Measurements from ENCODE around the gene TAF6. TPM values are rescaled to one million over a fixed set of nuclear protein-coding genes. Genes with fewer than 3 reads are reported as not detected.
A peak's percentile ranks its signal among the peaks of the same experiment; 100 is the strongest.

The TAF6 gene
- total RNA-seq, 1 donor from 2014 or later, result 16.3 TPM

DNA sequence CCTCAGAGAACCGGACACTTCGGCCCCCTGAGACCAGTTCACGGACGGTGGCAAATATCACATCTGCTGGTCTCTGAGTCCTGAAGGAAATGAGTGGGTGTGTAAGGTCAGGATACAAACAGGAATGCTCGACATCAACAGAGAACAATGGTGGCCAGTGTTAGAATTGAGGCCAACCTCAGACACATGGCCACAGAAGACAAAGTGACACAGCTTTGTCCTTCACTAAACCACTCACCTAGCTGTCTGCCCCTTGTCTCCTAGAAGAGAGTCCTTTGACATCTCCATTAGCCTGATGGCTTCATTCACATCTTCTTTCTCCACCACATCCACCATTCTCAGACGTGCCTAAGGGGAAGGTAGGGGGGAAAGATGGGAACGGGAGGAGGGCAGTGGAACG, 26.1 kb downstream of the TAF6 start:
- DNase-seq, result no peak

DNA sequence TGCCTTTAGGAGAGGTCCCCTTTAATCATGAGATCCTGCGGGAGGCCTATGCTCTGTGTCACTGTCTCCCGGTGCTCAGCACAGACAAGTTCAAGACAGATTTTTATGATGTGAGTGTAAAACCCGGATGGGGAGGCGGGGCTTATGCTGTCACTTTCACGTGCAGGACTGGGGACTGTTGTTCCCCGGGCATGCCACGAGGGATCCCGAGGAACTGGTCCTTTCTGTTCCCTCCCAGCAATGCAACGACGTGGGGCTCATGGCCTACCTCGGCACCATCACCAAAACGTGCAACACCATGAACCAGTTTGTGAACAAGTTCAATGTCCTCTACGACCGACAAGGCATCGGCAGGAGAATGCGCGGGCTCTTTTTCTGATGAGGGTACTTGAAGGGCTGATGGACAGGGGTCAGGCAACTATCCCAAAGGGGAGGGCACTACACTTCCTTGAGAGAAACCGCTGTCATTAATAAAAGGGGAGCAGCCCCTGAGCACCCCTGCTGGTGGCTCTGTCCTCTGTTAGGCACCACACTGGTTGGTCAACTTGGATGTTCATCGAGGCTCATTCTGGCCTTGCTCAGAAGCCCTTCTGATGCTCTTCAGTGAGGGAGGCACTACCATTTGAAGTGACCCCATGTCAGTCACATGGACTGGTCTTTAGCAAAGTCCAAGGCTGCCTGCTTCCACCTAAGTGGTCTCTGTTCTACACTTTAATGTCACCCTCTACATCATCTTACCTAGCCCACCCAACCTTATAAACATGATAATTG, 27.6 kb downstream of the TAF6 start:
- no peak for DNase-seq

DNA sequence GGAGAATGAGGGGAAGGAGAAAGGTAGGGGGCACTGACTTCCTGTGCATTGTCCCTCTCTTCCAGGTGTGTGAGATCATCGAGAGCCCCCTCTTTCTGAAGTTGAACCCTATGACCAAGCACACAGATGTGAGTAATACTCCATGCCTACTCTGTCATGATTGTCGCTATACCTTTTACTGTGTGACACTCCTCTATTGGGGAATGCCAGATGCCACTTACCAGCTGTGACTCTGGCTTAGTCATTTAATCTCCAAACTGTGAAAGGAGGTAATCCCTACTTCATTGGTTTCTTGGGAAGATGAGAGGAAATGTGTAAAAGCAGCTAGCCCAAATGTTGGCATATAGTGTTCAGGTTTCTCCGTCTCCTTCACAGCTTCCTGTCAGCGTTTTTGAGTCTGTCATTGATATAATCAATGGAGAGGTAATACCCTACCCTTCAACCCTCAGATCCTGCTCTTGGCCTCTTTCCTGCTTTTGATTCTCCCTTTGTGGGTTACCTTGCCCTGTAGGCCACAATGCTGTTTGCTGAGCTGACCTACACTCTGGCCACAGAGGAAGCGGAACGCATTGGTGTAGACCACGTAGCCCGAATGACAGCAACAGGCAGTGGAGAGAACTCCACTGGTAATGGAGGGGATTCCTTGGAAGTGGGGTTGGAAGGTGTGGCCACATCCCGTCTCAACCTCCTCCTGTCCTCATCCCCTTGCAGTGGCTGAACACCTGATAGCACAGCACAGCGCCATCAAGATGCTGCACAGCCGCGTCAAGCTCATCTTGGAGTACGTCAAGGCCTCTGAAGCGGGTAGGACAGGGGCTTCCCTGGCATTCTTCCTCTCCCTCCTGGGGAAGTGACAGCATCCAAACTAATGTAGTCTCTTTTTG, 28.4 kb downstream of the TAF6 start:
- DNase-seq, result no peak

DNA sequence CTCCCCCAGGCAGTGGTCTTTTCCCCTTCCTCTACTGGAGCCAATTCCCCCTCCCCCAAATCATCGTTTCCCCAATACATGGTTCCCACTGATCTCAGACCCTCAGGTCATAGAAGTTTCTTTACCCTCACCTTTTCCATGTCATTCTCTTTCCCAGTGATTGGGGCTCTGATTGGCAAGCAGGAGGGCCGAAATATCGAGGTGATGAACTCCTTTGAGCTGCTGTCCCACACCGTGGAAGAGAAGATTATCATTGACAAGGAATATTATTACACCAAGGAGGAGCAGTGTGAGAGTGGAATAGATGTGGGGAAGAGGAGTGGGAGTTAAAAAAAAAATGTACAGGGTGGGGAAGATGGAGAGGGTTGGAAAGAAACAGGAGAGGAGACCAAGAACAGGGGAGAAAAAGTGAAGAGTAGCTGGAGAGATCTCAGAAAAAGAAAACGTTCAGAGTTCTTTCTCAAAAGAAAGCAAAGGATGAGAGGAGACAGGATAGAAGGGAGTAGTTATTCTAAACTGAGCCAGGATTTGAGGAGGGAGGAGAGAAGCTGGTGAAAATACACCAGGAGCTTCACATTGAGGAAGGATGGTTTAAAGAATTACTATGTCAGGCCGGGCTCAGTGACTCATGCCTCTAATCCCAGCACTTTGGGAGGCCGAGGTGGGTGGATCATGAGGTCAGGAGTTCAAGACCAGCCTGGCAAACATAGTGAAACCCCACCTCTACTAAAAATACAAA, 29.5 kb downstream of the TAF6 start:
- no peak for DNase-seq

DNA sequence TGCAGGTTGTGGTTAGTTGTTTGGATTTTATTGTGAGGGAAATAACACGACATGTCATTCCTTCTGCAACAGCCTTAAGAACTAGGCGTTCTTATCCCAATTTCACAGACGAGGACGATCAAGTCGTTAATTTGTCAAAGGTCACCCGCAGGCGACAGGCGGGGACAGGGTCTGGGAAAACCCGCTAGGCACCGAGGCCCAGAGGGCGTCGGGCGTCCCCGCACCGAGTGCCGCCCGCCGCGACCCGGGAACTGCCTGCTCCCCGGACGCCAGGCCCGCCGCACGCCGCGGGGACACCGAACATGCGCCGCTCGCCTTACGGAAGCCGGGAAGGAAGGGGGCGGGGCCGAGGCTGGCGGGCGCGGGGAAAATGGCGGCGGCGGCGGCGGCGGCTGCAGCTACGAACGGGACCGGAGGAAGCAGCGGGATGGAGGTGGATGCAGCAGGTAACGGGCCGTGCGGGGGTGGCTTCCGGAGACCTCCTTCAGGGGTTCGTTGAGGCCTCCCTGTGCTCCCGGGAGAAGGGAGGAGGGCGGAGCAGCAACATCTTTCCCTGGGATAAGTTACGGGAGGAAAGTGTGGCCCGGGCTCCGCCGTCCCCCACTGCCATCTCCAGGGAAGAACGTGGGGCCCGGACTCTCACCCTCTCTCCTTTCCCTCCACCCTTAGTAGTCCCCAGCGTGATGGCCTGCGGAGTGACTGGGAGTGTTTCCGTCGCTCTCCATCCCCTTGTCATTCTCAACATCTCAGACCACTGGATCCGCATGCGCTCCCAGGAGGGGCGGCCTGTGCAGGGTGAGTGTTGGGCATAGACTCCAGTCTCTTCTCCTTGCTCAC, 30.3 kb downstream of the TAF6 start, which contains the start of gene COPS6:
TSS of gene COPS6 (plus strand) at position 349 of the 837 bp plus-strand sequence. CDS start at position 371, 22 bp downstream.
- peak; percentile 24 for DNase-seq

DNA sequence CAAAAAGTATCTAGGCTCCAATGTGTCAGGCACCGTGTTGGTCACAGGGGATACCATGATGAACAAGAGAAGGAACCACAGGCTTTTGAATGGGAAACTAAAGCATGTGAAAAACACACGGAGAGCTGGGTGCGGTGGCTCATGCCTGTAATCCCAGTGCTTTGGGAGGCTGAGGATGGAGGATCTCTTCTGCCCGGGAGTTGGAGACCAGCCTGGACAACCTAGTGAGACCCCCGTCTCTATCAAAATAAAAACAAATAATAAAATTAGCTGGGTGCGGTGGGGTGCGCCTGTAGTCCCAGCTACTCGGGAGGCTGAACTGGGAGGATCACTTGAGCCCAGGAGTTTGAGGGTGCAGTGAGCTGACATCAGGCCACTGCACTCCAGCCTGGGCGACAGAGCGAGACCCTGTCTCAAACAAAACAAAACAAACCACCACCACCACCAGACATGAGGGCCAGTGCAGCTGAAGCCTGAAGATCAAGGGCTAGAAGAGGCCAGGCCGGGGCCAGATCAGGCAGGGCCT, 31.0 kb downstream of the TAF6 start:
- DNase-seq, result no peak

DNA sequence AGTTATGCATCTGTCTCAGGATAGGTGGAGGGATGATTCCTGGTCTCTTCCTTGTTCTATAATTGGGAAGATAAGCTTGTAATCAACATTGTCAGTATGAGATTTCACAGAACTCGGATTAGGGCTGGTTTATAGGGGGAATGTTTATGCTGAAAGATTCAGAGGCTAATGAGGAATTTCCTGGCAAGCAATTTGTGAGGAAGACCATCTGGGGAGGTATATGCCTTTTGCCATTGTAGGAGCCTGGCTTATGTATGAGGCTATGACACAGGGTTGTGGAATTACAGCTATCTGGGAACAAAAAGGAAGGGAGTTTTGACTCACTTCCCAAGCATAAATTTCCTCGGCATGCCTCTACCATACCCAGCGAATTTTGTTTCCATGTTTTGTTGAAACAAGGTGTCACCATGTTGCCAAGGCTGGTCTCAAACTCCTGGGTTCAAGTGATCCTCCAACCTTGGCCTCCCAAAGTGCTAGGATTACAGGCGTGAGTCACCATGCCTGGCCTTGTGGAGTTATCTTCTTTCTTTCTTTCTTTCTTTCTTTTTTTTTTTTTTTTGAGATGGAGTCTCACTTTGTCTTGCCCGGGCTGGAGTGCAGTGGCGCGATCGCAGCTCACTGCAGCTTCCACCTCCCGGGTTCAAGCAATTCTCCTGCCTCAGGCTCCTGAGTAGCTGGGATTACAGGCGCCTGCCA, 32.0 kb downstream of the TAF6 start:
- no peak for DNase-seq

DNA sequence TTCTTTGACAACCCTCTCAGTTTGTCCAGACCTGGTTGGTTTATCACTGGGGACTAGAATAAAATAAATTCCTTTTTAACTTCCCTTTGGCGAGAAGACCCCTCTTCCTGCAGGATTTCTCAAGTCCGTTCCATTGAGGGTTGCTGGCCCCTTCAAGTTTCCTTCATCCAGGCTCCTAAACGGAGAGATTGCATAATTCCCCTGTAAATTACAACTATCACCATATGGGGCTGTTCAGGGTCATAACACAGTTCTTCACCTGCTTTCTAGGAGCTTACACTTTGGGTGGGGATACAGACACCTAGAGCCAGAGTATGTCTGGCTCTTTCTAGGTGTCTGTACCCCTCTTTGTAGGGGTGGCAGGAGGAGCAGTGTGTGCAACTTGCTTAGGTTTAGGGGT, 33.6 kb downstream of the TAF6 start:
- no peak for DNase-seq

DNA sequence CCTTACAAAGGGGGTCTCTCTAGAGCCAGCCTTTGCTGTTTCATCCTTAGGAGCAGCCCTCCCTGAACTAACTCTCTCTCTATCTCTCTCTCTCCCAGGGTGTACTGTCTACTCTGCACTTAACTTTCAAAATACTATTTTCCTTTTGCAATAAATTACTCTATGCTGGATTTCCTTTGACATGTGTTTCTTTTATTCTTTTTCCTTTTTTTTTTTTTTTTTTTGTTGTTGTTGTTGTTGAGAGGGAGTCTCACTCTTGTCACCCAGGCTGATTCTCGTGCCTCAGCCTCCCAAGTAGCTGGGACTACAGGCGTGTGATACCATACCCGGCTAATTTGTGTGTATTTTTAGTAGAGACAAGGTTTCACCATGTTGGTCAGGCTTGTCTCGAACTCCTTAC, 36.2 kb downstream of the TAF6 start:
- DNase-seq, result no peak

DNA sequence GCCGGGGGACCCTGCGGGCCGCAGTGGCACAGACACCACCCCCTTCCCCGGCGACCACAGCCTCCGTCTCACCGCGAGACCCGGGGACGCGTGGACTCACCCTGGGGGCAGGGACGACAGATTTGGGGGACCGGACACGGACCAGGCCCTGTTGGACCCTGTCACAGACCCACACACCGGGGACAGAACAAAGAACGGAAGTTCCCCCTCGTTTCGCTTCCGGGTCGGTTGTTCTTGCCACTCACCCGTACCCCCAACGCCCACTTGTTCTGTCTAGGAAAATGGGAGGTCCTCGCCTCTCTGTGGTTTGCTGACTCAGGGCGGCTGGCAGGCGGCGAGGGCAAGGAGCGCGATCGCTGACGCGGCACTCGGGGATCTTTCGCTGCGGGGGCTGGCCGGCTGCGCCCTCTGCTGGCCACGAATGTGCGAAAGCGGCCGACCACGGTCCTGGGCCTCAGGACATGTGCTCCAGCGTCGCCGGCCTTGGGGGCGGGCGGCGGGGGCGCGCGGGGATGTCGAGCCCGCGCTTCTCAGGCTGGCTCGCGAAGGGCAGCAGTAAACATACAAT, 37.5 kb downstream of the TAF6 start, which contains the start of gene ZNF3:
TSS of gene ZNF3 (minus strand) at position 189 of the 568 bp plus-strand sequence. CDS start 4,366 bp downstream, outside the sequence.
- DNase-seq, result peak; percentile 99

DNA sequence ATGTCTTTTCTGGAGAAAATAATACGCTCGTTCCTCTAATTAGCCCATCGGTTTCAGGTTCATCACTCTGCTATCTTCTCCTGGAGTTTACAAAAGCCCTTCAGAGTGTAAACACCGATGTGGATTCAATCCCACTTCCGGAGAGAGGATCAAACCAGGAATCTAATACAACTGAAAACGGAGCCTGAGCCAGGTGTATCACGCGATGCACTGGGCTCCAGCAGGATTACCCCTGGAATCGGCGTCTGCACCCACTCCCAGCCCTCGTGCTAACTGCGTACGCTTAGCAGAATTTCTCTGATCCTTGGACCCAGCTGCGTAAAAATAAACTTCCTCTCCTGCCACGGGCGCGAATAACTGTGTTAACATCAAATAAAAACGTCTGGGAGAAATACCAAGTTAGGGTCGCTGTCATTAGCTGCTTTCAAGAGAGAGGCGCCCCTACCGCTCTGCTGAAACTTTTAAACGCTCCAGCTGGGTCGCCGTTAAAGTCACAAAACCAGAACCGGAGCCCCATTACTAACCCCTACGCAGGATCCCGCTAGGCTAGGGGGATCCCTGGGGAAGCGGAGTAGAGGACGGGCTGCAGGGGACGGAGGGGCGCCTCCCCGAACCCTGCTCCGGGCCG, 38.1 kb downstream of the TAF6 start:
- no peak for DNase-seq

DNA sequence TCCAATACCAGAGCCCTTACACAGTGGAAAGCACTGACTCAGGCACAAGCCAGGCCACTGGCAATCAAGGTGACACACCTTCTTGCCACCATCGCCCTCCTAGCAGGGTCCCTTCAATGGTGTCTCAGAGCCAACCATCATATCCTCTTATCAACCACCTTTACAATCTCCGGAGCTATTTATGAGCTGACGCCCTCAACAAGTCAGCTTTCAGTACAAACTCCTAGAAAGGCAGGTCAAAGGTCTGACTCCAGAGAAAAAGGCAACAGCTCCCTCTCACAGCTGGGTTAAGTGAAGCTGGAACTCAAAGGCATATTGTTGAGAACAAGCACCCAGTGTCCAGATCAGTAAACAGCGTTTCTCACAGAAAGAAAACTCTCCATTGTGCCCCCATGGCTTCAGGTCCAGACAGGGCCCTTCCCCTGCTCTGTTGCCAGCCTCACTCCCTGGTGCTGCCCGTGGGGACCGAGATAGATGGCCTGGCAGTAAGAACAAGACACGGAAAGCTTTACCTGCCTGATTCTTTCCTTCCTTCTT, 40.1 kb downstream of the TAF6 start:
- no peak for DNase-seq

DNA sequence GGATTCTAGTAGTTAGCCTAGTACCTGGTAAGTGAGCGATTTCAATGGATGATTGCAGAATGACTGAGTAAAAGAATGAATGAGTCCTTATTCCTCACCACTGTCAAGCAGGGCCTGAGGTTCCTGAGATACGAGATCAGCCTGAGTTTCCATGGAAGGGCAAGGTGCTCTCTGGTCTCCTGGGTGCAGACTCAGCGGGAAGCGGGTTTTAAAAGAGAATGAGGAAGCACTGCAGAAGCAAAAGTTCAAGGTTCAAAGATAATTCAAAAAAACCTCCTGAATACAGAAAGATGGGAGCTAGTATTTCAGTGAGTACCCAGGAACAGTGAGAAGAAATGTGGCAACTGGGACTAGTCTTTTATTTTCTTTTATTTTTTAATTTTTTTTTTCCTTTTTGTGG, 42.0 kb downstream of the TAF6 start:
- no peak for DNase-seq

DNA sequence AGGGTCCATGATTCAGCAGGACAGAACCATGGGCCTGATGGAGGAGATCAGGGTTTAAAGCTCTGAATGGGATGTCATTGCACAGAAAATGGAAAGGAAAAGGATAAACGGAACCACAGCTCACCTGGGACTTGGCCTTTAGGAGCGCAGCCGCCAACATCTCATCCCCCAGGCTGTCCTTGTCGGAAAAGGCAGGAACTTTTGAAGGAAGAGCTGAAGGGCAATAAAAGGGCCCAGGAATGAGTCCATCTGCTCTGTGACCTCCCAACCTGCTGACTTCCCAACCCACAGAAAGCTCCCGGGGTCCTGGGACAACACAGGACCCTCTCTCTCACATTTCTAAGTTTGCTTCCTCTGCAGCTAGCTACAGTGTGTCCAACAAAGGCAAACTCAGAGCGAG, 43.7 kb downstream of the TAF6 start:
- no peak for DNase-seq

DNA sequence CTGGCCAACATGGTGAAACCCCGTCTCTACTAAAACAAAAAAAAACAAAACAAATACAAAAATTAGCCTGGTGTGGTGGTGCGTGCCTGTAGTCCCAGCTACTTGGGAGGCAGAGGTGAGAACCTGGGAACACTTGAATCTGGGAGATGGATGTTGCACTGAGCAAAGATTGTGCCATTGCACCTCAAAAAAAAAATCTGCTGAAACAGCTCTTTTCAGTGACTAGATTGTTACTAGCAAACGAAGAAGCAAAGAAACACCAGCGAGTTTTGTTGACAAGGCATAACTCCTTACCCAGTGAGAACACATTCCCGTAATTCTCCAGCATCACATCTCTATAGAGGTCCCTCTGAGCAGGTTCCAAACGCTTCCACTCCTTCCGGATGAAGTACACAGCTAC, 44.3 kb downstream of the TAF6 start:
- no peak for DNase-seq

DNA sequence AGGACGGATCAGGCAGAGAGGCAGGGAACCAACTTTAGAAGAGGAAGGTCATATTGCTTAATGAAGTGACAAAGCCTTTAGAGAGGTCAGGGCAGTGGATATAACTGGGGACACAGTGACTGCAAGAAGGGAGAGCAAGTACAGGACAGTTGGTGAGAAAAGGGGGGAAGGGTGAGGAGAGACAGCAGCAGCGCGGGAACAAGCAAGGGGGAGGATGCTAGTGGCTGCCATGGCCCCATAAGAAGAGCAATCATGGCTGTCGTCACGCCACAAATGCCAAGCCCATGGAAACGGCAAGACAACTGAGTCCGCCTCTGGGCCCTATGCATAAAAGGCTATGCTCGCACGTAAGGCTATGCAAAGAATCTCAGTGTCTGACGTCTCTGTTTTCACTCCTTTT, 46.7 kb downstream of the TAF6 start:
- no peak for DNase-seq

DNA sequence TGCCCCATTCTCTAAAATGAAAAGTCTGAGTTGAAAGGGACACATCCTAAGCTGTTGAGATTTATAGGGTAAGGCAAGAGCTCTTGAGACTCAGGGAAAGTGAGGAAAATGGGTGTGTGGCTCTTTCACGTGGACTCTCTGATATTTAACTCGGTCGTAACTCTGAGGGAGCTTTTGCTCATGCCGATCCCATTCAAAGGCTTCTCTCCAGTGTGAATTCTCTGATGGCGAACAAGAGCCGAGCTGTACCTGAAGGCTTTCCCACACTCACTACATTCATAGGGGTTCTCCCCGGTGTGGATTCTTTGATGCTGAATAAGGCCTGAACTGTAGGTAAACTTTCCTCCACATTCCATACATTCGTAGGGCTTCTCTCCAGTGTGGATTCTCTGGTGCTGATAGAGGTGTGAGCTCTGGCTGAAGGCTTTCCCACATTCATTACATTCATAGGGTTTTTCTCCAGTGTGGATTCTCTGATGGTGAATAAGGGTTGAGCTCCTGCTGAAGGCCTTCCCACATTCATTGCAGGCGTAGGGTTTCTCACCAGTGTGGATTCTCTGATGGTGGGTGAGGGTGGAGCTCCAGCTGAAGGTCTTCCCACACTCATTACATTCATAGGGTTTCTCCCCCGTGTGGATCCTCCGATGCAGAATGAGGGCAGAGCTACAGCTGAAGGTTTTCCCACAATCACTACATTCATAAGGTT, 48.0 kb downstream of the TAF6 start:
- no peak for DNase-seq

DNA sequence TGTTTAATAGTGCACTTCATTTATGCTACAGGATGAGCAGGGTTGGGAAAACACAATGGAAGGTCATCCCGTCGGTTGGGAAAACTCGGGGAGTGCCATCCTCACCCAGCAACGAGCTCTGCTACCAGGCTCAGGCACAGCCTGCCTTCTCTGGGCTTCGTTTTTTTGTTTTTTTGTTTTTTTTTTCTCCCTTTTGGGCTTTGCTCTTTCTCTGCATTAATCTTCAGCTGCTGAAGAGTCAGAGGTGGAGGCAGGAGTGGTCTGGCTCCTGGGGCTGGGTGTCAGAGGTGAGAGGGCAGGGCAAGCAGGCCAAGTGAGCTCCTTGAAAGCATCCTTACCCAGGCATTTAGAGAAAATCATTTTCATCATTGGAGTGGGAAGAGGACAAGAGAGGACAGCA, 49.2 kb downstream of the TAF6 start:
- DNase-seq, result no peak

DNA sequence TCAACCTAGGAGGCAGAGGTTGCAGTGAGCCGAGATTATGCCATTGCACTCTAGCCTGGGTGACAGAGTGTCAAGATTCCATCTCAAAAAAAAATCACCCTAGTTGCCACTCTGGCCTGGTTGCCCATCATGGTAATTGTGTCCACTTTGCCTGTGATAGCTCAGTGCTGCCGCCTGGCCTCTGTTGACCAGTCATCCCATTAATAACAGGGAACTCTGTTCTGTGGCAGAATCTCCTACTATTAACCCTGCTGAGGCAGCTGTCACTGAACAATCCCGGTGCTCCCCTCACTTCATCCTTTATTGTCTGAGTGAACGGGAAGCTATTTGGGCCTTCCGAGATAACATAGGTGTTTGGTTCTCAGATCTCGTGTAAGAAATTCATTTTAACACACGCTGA, 52.2 kb downstream of the TAF6 start:
- no peak for DNase-seq

Data from skin of body (tissue), 2 donors.